Measurements from ENCODE around the gene PTPRT. TPM values are rescaled to one million over a fixed set of nuclear protein-coding genes. Genes with fewer than 3 reads are reported as not detected.

Gene PTPRT
- total RNA-seq, 1 donor: not detected

DNA sequence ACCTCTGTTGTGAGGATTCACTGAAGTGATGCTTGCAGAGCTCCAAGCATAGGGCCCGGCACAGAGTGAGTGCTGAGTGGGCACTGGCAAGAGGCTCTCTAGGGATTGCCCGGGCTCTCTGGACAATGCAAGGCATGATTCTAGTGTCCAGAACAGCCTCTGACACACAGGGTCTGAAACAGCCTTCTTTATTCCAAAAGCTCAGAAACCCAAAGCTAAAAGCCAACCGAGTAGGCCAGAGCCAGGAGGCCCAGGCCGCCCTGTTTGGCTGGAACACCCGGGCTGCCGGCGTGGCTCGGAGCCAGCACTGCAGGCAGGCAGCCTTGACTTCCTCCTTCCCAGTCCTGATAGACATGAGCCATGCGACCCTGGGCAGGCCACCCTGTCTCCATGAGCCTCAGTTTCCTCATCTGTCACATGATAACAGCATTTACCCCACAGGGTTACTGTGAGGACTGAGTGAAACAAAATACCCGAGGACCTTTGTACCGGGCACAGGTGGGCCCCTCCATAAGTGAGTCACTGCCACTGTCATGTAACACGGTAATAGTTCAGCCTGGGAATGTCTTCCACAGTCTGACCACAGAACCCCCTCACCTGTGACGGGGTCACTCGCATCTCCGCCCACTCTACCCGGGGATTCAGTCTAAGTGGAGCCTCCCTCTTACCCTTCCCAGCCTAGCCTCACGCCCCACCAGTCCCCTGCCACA is 51.5 kb downstream of the PTPRT start:
- TF ChIP-seq CTCF (IDR thresholded peaks at IDR 0.05; ENCODE audit: insufficient read depth, low read depth, low read length): no peak
- no peak for DNase-seq (ENCODE audit: low read depth)
- H3K4me3 ChIP-seq (ENCODE audit: low read depth, low read length): no peak overlapping the region

GRCh38 chr20:43137160-43137559 is 52.5 kb downstream of the PTPRT start:
- TF ChIP-seq CTCF (IDR thresholded peaks at IDR 0.05; ENCODE audit: insufficient read depth, low read depth, low read length): no peak
- DNase-seq (ENCODE audit: low read depth): no peak
- no peak overlapping the region for H3K4me3 ChIP-seq (ENCODE audit: low read depth, low read length)

DNA sequence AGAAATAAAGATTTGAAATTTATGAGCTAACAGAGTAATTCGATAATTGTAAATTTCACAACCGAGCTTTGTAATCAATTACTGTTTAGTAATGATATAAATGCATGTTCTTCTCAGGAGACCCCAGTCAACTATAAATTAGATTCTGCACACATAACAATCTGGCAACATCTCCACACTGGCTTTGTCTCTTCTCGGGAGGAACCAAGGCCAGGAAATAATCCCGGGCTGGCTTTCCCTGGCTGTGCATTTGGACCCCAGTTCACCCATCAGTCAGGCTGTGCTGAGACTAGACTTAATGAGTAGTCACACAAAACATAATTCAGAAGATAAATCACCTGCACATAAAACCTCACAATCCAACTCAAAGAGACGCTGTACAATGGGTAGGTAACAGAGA is 65.5 kb downstream of the PTPRT start:
- H3K4me3 ChIP-seq (ENCODE audit: low read depth, low read length): no peak overlapping the region
- TF ChIP-seq CTCF (IDR thresholded peaks at IDR 0.05; ENCODE audit: insufficient read depth, low read depth, low read length): no peak
- no peak for DNase-seq (ENCODE audit: low read depth)

DNA sequence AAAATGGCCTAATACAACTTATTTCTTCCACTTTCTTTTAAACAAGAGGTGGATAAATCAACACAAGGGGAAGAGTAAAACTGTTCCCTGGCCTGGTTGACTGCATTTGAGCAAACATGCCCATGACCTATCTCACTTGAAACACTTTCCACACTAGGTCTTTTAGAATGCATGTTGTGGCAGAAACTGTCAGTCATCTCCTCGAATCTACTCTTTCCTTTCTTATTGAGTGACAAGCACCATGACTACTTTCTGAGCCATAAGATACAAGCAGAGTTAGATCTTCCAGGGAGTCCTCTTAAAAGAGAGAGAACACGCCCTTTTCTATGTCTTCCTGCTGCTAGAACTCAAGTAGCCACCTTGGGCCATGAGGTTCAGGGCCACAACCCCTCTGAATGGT is 66.5 kb downstream of the PTPRT start:
- no peak for DNase-seq (ENCODE audit: low read depth)
- H3K4me3 ChIP-seq (ENCODE audit: low read depth, low read length): no peak overlapping the region
- TF ChIP-seq CTCF (IDR thresholded peaks at IDR 0.05; ENCODE audit: insufficient read depth, low read depth, low read length): no peak

- no peak for TF ChIP-seq CTCF (IDR thresholded peaks at IDR 0.05; ENCODE audit: insufficient read depth, low read depth, low read length)
- H3K4me3 ChIP-seq (ENCODE audit: low read depth, low read length): no peak overlapping the region
- no peak for DNase-seq (ENCODE audit: low read depth)
These were observed 70.0 kb downstream of the PTPRT start for GRCh38 chr20:43119720-43120119.

- H3K4me3 ChIP-seq (ENCODE audit: low read depth, low read length): no peak overlapping the region
- TF ChIP-seq CTCF (IDR thresholded peaks at IDR 0.05; ENCODE audit: insufficient read depth, low read depth, low read length): no peak
- no peak for DNase-seq (ENCODE audit: low read depth)
These were observed 87.3 kb downstream of the PTPRT start for GRCh38 chr20:43102394-43102793.

DNA sequence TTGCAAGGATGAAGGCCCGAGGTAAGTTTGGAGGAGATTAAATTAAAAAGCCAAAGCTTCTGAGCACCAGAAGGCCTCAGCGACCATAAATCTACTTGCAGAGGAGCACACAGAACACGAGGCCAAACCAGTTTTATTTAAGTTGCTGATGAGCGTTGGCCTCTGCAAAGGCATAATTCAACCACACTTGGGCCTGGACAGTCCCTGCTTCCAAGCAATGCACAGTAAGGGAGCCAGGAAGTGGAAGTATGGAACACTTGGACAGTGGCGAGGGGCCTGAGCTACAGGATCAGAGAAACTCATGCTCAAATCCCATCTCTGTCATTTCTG is 92.8 kb downstream of the PTPRT start:
- H3K4me3 ChIP-seq (ENCODE audit: low read depth, low read length): no peak overlapping the region
- DNase-seq (ENCODE audit: low read depth): no peak

More for the DNA sequence above, 92.8 kb downstream of the PTPRT start:
- no peak for TF ChIP-seq CTCF (IDR thresholded peaks at IDR 0.05; ENCODE audit: insufficient read depth, low read depth, low read length)
